OCI-M2 (cell line): Measurements from ENCODE around the gene DUSP18.
"Not testable (repeated sequence)": the region's sequence is repeated elsewhere in the genome, so short reads cannot be mapped to it uniquely, and the experiment has no call there.

Source experiments
- DNase-seq: peaks from one replicate; lab custom pipeline; 2025; ENCODE audit not compliant: unreplicated experiment; lab: John Stamatoyannopoulos, UW

The DUSP18 gene

GRCh38 chr22:30679895-30680690 is 12.4 kb upstream of the DUSP18 start:
- DNase-seq, result not testable (repeated sequence)

GRCh38 chr22:30676565-30676964 is 8.9 kb upstream of the DUSP18 start:
- not testable (repeated sequence) for DNase-seq

- no peak for DNase-seq
Measured at GRCh38 chr22:30675436-30675835, 7.8 kb upstream of the DUSP18 start.

GRCh38 chr22:30674482-30674881 is 6.8 kb upstream of the DUSP18 start:
- DNase-seq, result no peak

DNA sequence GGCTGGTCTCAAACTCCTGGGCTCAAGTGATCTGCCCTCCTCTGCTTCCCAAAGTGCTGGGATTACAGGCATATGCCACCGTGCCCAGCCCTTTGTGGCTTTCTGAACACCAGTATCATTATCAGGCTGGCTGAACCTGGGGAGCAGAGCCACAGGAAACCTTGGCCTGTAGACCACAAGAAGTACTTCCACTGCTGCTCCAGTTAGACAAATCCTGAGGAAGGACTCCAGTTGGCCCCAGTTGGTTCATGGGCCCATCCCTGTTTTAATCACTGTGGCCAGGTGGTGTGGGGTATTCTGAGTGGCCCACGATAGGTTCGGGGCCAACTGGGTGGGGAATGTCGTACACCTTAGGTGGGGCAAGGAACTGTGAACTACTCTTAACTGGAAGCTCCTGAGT is 5.5 kb upstream of the DUSP18 start:
- DNase-seq, result no peak

DNA sequence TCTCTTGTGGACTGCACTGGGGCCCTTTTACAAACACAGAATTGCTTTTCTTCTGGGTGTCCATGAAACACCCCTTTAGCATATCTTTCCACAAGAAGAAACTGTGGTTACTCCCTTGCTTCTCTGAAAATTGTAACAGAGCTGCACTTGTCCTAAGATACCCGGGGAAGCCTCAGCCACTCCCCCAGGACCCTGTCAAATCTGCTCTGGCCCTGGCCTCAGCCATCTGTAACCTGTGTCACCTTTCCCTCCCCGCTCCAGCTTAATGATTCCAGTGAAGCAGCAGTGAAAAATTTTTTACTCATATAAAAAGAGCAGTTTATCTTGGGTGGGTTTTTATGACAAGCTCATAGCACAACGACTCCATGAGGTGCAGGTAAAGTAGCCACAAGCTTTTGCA is 3.4 kb upstream of the DUSP18 start:
- no peak for DNase-seq

- no peak for DNase-seq
Measured at GRCh38 chr22:30668386-30668710, 673 bp upstream of the DUSP18 start.

GRCh38 chr22:30667107-30667493 is 575 bp downstream of the DUSP18 start:
- DNase-seq, result no peak

- no peak for DNase-seq
Measured at GRCh38 chr22:30665786-30666185, 1.9 kb downstream of the DUSP18 start.

GRCh38 chr22:30665266-30665665 is 2.4 kb downstream of the DUSP18 start:
- DNase-seq, result no peak

- DNase-seq, result no peak
Measured at GRCh38 chr22:30664798-30665197, 2.9 kb downstream of the DUSP18 start.

GRCh38 chr22:30662040-30662439 is 5.6 kb downstream of the DUSP18 start:
- DNase-seq, result no peak

DNA sequence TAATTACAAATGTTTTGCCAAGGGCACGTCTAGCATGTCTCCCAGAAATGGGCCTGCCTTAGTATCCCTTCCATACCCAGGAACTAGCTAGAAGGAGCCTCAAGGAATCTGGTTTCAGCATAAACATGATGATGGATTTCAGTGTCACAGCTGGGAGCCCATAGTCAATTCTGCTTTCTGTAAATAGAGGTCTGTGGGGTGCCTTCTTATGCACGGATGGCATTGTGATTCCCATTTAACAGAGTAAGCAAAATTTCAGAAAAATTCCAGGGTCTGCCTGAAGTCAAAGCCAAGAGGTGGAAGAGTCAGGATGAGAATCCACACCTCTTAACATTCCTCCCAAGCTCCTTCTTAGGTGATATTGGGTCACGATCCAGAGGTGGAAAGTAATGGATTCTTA is 12.1 kb downstream of the DUSP18 start:
- DNase-seq, result no peak

DNA sequence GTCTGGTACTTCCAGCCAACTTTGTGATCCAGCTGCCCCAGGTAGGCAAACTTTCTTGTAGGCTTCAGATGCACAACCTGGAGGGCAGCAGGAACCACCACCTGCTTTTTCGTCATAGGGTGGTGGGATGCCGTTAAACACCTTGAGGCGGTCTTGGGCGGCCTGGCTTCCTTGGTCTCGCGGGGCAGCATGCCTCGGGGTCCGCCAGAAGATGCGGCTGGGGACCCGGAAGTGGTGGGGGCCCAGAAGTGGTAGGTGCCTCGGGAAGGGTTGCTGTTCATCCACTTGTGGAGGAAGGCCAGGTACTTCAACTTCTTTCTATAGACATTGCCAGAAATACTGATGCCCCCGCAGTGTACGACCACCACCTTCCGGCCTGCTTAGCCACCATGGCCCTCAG is 13.3 kb downstream of the DUSP18 start:
- no peak for DNase-seq

DNA sequence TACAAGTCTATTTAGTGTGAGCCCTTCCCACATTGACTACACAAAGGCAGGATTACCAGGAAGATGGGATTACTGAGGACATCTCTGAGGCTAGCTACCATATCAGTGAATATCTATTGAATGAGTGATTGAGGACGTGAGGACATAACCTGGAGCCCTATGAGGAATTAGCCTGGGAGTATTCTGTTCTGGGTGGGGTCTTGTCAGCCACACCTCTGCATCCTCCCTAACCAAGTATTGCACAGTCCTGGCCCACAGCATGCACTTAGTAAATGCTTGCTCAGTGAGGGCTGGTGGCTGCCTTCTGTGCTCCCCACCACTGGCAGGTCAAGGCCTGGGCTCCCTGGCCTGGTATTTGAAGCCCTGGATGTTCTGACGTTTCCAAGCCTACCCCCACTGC is 14.8 kb downstream of the DUSP18 start:
- no peak for DNase-seq

DNA sequence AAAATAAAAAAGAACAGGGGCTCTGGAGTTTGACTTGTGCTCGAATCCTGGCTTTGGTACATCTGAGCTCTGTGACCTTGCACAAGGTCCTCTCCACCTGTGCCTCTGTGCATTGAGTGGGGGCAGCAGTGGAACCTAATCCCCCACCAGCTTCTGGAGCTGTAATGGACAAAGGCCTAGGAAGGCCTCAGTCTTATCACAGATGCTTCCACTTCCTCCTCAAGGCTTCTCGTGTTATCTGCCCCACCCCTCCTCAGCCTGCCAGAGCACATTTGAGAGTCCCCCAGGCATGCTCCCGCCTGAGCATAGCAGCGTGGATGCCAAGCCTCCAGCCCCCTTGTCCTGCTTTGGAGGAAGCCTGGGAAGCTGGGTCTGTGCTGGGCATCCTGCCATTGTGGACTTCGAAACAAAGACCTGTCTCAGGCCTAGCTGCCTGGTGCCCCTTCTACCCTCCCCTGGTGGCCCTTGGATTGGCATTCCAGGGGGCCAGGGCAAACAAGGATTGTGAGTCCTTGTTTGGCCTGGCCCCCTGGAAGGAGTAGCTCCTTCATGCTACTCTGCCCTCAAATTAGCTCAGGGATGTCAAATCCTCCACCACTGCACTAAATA is 17.1 kb downstream of the DUSP18 start:
- no peak for DNase-seq

- peak; percentile 4 for DNase-seq
Measured at GRCh38 chr22:30649430-30650007, 18.2 kb downstream of the DUSP18 start.

DNA sequence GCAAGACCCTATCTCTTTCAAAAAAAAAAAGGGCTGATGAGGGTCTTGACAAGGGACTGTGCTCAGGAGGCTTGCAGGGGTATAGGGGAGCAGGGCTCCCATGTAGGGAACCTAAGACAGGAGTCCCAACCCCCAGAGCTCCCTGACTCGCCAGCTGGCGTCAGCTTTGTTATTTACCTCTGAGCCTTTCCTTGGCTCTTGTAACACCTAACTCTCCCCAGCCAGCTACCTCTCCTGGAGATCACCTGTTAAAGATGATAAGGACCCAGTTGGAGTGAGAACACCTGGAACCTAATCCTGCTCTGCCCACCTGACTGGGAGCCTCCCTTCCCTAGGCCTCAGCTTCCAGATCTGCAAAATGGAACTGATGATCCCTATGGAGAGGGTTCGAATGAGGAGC is 18.9 kb downstream of the DUSP18 start:
- DNase-seq, result no peak

GRCh38 chr22:30647536-30647935 is 20.1 kb downstream of the DUSP18 start:
- no peak for DNase-seq

DNA sequence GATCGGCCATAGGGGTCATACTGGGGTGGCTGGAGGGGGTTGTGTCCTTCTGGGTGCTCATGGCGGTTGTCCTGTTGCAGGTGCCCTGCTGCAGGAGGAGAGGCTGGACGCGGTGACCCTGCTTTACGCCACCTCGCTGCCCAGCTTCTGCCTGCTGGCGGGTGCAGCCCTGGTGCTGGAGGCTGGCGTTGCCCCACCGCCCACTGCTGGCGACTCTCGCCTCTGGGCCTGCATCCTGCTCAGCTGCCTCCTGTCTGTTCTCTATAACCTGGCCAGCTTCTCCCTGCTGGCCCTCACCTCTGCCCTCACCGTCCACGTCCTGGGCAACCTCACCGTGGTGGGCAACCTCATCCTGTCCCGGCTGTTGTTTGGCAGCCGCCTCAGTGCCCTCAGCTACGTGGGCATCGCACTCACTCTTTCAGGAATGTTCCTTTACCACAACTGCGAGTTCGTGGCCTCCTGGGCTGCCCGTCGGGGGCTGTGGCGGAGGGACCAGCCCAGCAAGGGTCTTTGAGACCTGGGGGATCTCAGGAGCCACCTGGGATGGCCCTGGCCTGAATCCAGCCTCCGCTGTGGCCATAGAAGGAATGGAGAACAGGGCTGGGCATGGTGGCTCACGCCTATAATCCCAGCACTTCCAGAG is 21.0 kb downstream of the DUSP18 start:
- no peak for DNase-seq

GRCh38 chr22:30643055-30643875 is 24.4 kb downstream of the DUSP18 start:
- DNase-seq, result no peak
